ENCODE results near the gene ANKRD23. TPM values are rescaled to one million over a fixed set of nuclear protein-coding genes. Genes with fewer than 3 reads are reported as not detected.

The ANKRD23 gene
- total RNA-seq, 2 experiments from 2014 or later = 6.2 to 10.4 TPM

DNA sequence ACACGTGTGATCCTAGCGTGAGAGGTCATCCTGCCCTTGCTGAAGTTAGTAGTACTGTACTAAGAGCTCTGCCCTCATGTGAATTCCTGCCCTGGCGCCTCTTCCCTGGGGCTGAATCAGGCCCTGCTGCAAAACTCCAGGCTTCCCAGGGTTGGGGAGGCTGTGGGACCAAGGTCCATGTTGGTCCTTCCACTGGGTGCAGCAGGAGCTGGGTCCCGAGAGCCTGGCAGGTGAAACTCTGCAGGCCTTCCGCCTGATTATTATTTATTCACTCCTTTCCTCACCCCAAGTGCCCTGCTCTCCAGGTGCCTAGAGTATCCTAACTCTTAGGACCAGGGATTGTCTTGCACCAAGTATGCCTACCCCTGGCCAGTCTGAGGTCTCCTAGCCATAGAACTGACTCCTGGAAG, 33.0 kb downstream of the ANKRD23 start:
- H3K4me1 Mint-ChIP-seq (ENCODE audit: low read depth) = peaks cover 39% of the 10 kb centered on the region
- ATAC-seq (ENCODE audit: poor library complexity) = no peak

DNA sequence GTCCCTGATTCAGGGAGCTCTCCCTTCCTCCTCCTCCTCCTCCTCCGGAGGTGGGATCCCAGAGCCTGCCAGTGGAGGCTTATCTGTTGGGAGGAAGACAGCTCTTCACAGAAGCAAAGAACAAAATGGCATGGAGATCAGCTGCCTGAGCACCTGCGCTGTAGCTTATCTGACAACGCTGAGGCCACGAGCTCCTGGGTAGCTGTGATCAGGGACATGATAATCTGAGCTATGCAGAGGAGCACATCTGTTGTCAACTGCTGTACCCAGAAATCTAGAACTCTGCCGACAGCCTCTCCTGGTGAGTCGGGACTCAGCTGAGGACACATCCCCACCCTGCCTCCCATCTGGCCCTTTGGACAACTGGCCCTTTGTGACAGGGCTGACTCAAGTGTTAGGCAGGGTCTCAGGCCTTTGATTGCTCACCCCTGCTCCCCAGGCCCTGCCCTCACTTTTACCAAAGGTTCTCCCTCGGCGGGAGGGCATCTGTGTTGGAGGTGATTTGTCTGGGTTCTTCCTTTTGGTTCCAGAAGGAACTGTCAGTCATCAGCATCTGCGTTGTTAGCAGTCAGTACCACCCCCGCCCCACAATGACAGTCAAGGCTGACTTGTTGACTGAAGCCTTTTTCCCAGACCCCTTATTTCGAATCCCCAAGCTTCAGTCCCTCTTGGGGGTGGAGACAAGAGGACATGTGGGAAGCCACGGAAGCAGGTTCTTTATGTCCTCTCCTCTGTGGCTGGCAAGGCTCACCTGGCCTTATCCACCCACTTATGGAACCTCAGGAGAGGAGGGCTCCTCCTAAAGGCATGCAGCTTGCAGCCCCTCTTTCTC, 33.7 kb downstream of the ANKRD23 start:
- Histone ChIP-seq H3K36me3 (ENCODE audit: insufficient read depth, low read length) (peaks cover 5% of the 10 kb centered on the region), H3K4me1 (ENCODE audit: insufficient read depth, low read length) (peaks cover 25% of the 10 kb centered on the region), H3K9me3 (ENCODE audit: control insufficient read depth in 1 of 2, insufficient read depth in 1 of 2, low read length in 2 of 2) (no peaks in the 10 kb centered on the region), H3K27me3 (ENCODE audit: control insufficient read depth in 1 of 2, insufficient read depth in 2 of 2, low read length in 2 of 2) (no peaks in the 10 kb centered on the region), H3K4me3 (ENCODE audit: low read length) (no peak overlapping the region), H3K27ac (ENCODE audit: low read depth in 1 of 2, low read length in 2 of 2) (no peak overlapping the region)
- no peaks in the 10 kb centered on the region for H3K9me3 Mint-ChIP-seq
- H3K27ac Mint-ChIP-seq = peak overlapping the region; percentile 42
- H3K4me3 Mint-ChIP-seq = no peak overlapping the region
- ChIA-PET POLR2A (interaction anchor here (1.2 kb wide), 1 partner anchor 11 kb away, joined by 3 read pairs; no protein-coding TSS in a partner anchor), CTCF (interaction anchor here (1.9 kb wide), 1 partner anchor 48 kb away, joined by 6 read pairs; the partner anchor contains the start of gene ANKRD39)
- TF ChIP-seq, protein P1, sequence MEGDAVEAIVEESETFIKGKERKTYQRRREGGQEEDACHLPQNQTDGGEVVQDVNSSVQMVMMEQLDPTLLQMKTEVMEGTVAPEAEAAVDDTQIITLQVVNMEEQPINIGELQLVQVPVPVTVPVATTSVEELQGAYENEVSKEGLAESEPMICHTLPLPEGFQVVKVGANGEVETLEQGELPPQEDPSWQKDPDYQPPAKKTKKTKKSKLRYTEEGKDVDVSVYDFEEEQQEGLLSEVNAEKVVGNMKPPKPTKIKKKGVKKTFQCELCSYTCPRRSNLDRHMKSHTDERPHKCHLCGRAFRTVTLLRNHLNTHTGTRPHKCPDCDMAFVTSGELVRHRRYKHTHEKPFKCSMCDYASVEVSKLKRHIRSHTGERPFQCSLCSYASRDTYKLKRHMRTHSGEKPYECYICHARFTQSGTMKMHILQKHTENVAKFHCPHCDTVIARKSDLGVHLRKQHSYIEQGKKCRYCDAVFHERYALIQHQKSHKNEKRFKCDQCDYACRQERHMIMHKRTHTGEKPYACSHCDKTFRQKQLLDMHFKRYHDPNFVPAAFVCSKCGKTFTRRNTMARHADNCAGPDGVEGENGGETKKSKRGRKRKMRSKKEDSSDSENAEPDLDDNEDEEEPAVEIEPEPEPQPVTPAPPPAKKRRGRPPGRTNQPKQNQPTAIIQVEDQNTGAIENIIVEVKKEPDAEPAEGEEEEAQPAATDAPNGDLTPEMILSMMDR (IDR thresholded peaks at IDR 0.05) = no peak
- ATAC-seq (ENCODE audit: poor library complexity) (no peak), DNase-seq (no peak)
- peaks cover 35% of the 10 kb centered on the region for H3K4me1 Mint-ChIP-seq (ENCODE audit: low read depth)
- no peaks in the 10 kb centered on the region for H3K27me3 Mint-ChIP-seq
- H3K36me3 Mint-ChIP-seq (ENCODE audit: low read depth) = peaks cover 11% of the 10 kb centered on the region
- intact Hi-C loops (cut with DNase I, micrococcal nuclease) = no loop called here

More for the DNA sequence above, 33.0 kb downstream of the ANKRD23 start:
- TF ChIP-seq, protein P1 (IDR thresholded peaks at IDR 0.05) = no peak
- ChIA-PET POLR2A (interaction anchor here (1.2 kb wide), 1 partner anchor 10 kb away, joined by 3 read pairs; no protein-coding TSS in a partner anchor), CTCF (interaction anchor here (1.9 kb wide), 1 partner anchor 47 kb away, joined by 6 read pairs; the partner anchor contains the start of gene ANKRD39)
- intact Hi-C loops (cut with DNase I, micrococcal nuclease) = no loop called here
- Mint-ChIP-seq H3K9me3 (no peaks in the 10 kb centered on the region), H3K36me3 (ENCODE audit: low read depth) (peaks cover 15% of the 10 kb centered on the region), H3K4me3 (no peak overlapping the region), H3K27me3 (no peaks in the 10 kb centered on the region), H3K27ac (peak overlapping the region; percentile 65)
- no peak for DNase-seq
- Histone ChIP-seq H3K27me3 (ENCODE audit: control insufficient read depth in 1 of 2, insufficient read depth in 2 of 2, low read length in 2 of 2) (no peaks in the 10 kb centered on the region), H3K9me3 (ENCODE audit: control insufficient read depth in 1 of 2, insufficient read depth in 1 of 2, low read length in 2 of 2) (no peaks in the 10 kb centered on the region), H3K36me3 (ENCODE audit: insufficient read depth, low read length) (peaks cover 5% of the 10 kb centered on the region), H3K27ac (ENCODE audit: low read depth in 1 of 2, low read length in 2 of 2) (no peak overlapping the region), H3K4me3 (ENCODE audit: low read length) (no peak overlapping the region), H3K4me1 (ENCODE audit: insufficient read depth, low read length) (peaks cover 30% of the 10 kb centered on the region)

DNA sequence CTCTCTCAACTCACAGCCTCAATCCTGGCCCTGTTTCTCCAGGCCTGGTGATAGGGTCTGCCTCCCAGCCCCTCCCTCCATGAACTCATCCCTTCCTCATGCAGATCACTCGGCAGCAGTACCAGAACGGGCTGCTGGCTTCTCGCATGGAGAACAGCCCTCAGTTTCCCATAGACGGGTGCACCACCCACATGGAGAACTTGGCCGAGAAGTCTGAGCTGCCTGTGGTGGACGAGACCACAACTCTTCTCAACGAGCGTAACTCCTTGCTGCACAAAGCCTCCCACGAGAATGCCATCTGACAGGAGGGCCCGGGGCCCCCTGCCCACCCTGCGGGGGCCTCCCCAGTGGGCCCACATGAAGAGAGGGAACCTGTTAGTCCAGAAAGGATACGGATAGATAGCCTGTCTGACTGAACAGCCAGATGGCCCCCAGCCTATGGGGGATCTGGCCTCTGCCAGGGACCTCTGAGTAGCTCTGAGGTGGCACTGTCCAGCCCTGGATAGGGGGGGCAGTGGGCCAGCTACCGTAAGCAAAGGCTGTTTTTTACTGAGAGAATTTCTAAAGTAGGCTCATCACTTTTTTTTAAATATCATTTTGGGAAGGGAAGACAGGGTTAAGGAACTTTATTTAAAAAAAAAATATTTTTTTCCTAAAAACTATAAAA, 34.5 kb downstream of the ANKRD23 start:
- no peak overlapping the region for H3K27ac ChIP-seq (ENCODE audit: low read depth in 1 of 2, low read length in 2 of 2)
- no peaks in the 10 kb centered on the region for H3K9me3 Mint-ChIP-seq
- H3K4me3 Mint-ChIP-seq = no peak overlapping the region
- intact Hi-C loops (cut with DNase I, micrococcal nuclease) = no loop called here
- H3K27ac Mint-ChIP-seq = no peak overlapping the region
- peaks cover 7% of the 10 kb centered on the region for H3K36me3 Mint-ChIP-seq (ENCODE audit: low read depth)
- no peaks in the 10 kb centered on the region for H3K27me3 Mint-ChIP-seq
- TF ChIP-seq, protein P1 (IDR thresholded peaks at IDR 0.05) = no peak
- no peaks in the 10 kb centered on the region for H3K27me3 ChIP-seq (ENCODE audit: control insufficient read depth in 1 of 2, insufficient read depth in 2 of 2, low read length in 2 of 2)
- H3K4me3 ChIP-seq (ENCODE audit: low read length) = no peak overlapping the region
- no peaks in the 10 kb centered on the region for H3K9me3 ChIP-seq (ENCODE audit: control insufficient read depth in 1 of 2, insufficient read depth in 1 of 2, low read length in 2 of 2)
- DNase-seq (no peak), ATAC-seq (ENCODE audit: poor library complexity) (no peak)
- POLR2A ChIA-PET = no interaction called here
- peaks cover 34% of the 10 kb centered on the region for H3K4me1 Mint-ChIP-seq (ENCODE audit: low read depth)
- H3K36me3 ChIP-seq (ENCODE audit: insufficient read depth, low read length) = peaks cover 5% of the 10 kb centered on the region
- CTCF ChIA-PET = interaction anchor here (1.9 kb wide), 1 partner anchor 49 kb away, joined by 6 read pairs; the partner anchor contains the start of gene ANKRD39
- peaks cover 24% of the 10 kb centered on the region for H3K4me1 ChIP-seq (ENCODE audit: insufficient read depth, low read length)

All from CD4-positive, alpha-beta T cell (primary cell).